Upper lobe of left lung (tissue), 6 donors: ENCODE measurements around the gene VANGL1. TPM values are rescaled to one million over a fixed set of nuclear protein-coding genes. Genes with fewer than 3 reads are reported as not detected.
A peak's percentile ranks its signal among the peaks of the same experiment; 100 is the strongest.

Source experiments
- ATAC-seq, 2 donors: fragments of 200-7000 bp; cut with Tn5 transposase; one replicate each; pipeline ENCODE4 v1.9.1; 2022; ENCODE audit warnings: mild to moderate bottlenecking in 2 of 2, moderate library complexity in 2 of 2; ENCODE audit not compliant: low FRiP score in 2 of 2
- DNase-seq, 2 donors: peaks; one replicate each; pipeline ENCODE4 v3.0.0-alpha.2; 2019 to 2020
- H3K27ac ChIP-seq, 4 donors: fragments of 200-600 bp; sonication (generic); one replicate each; pipeline ENCODE4 v1.5.1; 2016 to 2019
- H3K27me3 ChIP-seq, 4 donors: fragments of 200-600 bp; sonication (generic); one replicate each; pipeline ENCODE4 v1.5.1; 2017 to 2019
- H3K36me3 ChIP-seq, 4 donors: fragments of 200-600 bp; sonication (generic); one replicate each; pipeline ENCODE4 v1.5.1; 2016 to 2019
- H3K4me1 ChIP-seq, 4 donors: fragments of 200-600 bp; sonication (generic); one replicate each; pipeline ENCODE4 v1.5.1; 2018 to 2019
- H3K4me3 ChIP-seq, 4 donors: fragments of 200-600 bp; sonication (generic); one replicate each; pipeline ENCODE4 v1.5.1; 2017 to 2019; ENCODE audit warnings: mild to moderate bottlenecking in 2 of 4, moderate library complexity in 1 of 4
- H3K9me3 ChIP-seq, 4 donors: fragments of 200-600 bp; sonication (generic); one replicate each; pipeline ENCODE4 v1.5.1; 2018 to 2019
- EP300 ChIP-seq, 4 donors: sonication (generic); formaldehyde crosslinking; IDR thresholded peaks; one replicate each; pipeline ENCODE4 v1.5.1; 2017; ENCODE audit warnings: antibody characterized with exemption in 4 of 4, control low read depth in 2 of 4
- POLR2A ChIP-seq, 4 donors: fragments of 450-650 bp; IDR thresholded peaks; one replicate each; pipeline ENCODE4 v1.5.1; 2016 to 2017; ENCODE audit warnings: antibody characterized with exemption in 4 of 4, mild to moderate bottlenecking in 2 of 4
- POLR2AphosphoS5 ChIP-seq, 2 donors: sonication (generic); formaldehyde crosslinking; IDR thresholded peaks; one replicate each; pipeline ENCODE4 v1.5.1; 2017; ENCODE audit warnings: antibody characterized with exemption in 2 of 2
- WGBS, 2 donors: methylation state at CpG; one replicate each; pipeline ENCODE4 v1.1.5; 2017 to 2018; 5-methylcytosine and 5-hydroxymethylcytosine counted together
- total RNA-seq, 6 donors: library from RNA; depleted of rRNA in 4 of 6; stranded (reverse); fragments of >200 nt in 4 of 6; gene quantifications; one replicate each; pipeline versions ENCODE4 v1.1.0 to v1.2.1, GENCODE V29; 2016 to 2021
- TF ChIP-seq, protein P1 (sequence below), 6 experiments: fragments of 450-650 bp in 4 of 6; fragments of 200-600 bp in 2 of 6; sonication (generic) in 2 of 6; IDR thresholded peaks; one replicate each; pipeline ENCODE4 v1.5.1; 2016 to 2019; ENCODE audit warnings: antibody characterized with exemption in 6 of 6
- donor health status: DM: no; HTN: no; CAD: no; lungs with moderate emphysema.
- donor health status: DM: no; HTN: yes; CAD: no; lungs with severe emphysema.

The VANGL1 gene
- total RNA-seq, 6 donors from 2014 or later, result 3.1 to 11.4 (median 7.0) TPM

GRCh38 chr1:115718011-115718754 is 76.4 kb downstream of the VANGL1 start:
- WGBS, 2 donors, result 82 to 83% methylated on average over 5 of the region's 5 CpGs

DNA sequence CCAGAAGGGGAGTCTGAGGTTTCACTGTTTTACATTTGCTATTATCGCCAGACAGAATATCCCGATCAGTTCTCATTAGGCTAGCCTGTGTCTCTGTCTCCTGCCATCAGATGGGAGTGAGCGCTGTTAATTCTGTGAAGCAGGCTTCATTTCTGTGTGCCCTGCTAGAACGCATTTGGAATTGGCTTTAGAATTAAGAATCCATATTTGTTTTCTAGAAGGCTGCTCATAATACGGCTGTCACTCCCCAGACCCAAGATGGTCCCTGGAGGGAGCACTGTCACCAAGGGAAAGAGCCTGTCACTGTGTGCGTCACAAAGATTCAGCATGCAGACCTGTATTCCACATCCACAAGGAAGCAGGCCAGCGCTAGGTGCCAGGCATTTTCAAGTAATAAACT is 77.5 kb downstream of the VANGL1 start:
- TF ChIP-seq, protein P1, sequence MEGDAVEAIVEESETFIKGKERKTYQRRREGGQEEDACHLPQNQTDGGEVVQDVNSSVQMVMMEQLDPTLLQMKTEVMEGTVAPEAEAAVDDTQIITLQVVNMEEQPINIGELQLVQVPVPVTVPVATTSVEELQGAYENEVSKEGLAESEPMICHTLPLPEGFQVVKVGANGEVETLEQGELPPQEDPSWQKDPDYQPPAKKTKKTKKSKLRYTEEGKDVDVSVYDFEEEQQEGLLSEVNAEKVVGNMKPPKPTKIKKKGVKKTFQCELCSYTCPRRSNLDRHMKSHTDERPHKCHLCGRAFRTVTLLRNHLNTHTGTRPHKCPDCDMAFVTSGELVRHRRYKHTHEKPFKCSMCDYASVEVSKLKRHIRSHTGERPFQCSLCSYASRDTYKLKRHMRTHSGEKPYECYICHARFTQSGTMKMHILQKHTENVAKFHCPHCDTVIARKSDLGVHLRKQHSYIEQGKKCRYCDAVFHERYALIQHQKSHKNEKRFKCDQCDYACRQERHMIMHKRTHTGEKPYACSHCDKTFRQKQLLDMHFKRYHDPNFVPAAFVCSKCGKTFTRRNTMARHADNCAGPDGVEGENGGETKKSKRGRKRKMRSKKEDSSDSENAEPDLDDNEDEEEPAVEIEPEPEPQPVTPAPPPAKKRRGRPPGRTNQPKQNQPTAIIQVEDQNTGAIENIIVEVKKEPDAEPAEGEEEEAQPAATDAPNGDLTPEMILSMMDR (IDR thresholded peaks at IDR 0.05), result no peak
- TF ChIP-seq EP300 (IDR thresholded peaks at IDR 0.05) (no peak), POLR2A (IDR thresholded peaks at IDR 0.05) (no peak), POLR2AphosphoS5 (IDR thresholded peaks at IDR 0.05) (no peak)
- no peak for DNase-seq
- WGBS, 2 donors, result 96 to 100% methylated on average over 4 to 7 of the region's 7 CpGs
- H3K27me3 ChIP-seq, result no peaks in the 10 kb centered on the region
- H3K36me3 ChIP-seq, result no peaks in the 10 kb centered on the region
- no peak for ATAC-seq
- H3K27ac ChIP-seq, result no peak overlapping the region
- H3K4me3 ChIP-seq, result no peak overlapping the region
- peaks cover 0 to under 1% (median 0%) of the 10 kb centered on the region in 4 donors for H3K4me1 ChIP-seq
- no peaks in the 10 kb centered on the region for H3K9me3 ChIP-seq

More at GRCh38 chr1:115718011-115718754, 76.4 kb downstream of the VANGL1 start:
- Histone ChIP-seq H3K9me3 (no peaks in the 10 kb centered on the region), H3K27me3 (no peaks in the 10 kb centered on the region), H3K4me3 (no peak overlapping the region), H3K36me3 (no peaks in the 10 kb centered on the region), H3K27ac (no peak overlapping the region), H3K4me1 (no peaks in the 10 kb centered on the region)
- DNase-seq (no peak), ATAC-seq (no peak)
- no peak for TF ChIP-seq POLR2A (IDR thresholded peaks at IDR 0.05)
- TF ChIP-seq, protein P1 (IDR thresholded peaks at IDR 0.05), result no peak
- TF ChIP-seq POLR2AphosphoS5 (IDR thresholded peaks at IDR 0.05), result no peak
- TF ChIP-seq EP300 (IDR thresholded peaks at IDR 0.05), result no peak

DNA sequence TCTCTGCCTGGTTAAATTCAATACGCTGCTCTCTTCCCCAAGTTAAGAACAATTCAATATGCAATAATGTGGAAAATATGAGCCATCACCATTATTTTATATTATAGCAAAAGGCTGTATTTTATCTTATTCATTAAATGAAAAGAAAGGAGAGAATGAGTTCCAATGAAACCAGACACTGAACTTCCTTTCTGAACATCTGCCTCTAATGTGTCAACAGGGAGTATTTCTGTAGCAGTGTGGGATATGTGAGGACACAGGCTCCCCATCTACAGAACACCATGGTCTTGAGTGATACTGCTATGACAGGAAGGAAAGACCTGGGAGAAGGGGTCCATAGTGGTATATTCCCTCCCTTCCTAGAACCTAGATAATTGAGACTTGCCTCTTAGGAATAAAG is 80.5 kb downstream of the VANGL1 start:
- Histone ChIP-seq H3K27me3 (no peaks in the 10 kb centered on the region), H3K4me1 (peaks cover 0 to 28% (median 9%) of the 10 kb centered on the region in 4 donors), H3K9me3 (no peaks in the 10 kb centered on the region), H3K4me3 (no peak overlapping the region), H3K27ac (peak overlapping the region in 2 of 4 donors; percentile 50 to 71), H3K36me3 (no peaks in the 10 kb centered on the region)
- TF ChIP-seq EP300 (IDR thresholded peaks at IDR 0.05) (peak in 1 of 4 donors; percentile 47), POLR2AphosphoS5 (IDR thresholded peaks at IDR 0.05) (peak in 1 of 2 donors; percentile 43)
- TF ChIP-seq, protein P1 (IDR thresholded peaks at IDR 0.05), result no peak
- ATAC-seq (no peak), DNase-seq (no peak)
- WGBS, 2 donors, result 88 to 91% methylated on average over 1 of the region's 1 CpG

DNA sequence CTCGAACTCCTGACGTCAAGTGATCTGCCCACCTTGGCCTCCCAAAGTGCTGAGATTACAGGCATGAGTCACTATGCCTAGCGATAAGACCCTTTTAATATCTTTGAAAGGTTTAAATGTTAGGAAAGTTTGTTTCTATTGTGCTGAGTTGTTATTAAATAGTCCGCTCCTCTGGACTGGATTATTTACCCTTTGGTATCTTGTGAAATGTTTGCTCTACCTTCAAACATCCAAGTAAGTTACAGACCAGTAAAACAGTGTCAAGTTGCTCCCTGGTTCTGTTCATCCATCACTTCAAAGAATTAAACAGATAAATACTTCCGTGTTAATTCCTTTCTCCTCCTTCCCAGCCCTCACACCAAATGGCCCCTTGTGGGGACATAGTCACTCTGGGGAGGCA is 82.0 kb downstream of the VANGL1 start:
- no peak overlapping the region for H3K4me3 ChIP-seq
- TF ChIP-seq EP300 (IDR thresholded peaks at IDR 0.05) (no peak), POLR2A (IDR thresholded peaks at IDR 0.05) (no peak), POLR2AphosphoS5 (IDR thresholded peaks at IDR 0.05) (no peak)
- TF ChIP-seq, protein P1 (IDR thresholded peaks at IDR 0.05), result no peak
- H3K9me3 ChIP-seq, result no peaks in the 10 kb centered on the region
- ATAC-seq, result no peak
- peaks cover 0 to 38% (median 14%) of the 10 kb centered on the region in 4 donors for H3K4me1 ChIP-seq
- peak overlapping the region in 2 of 4 donors; percentile 14 to 79 for H3K27ac ChIP-seq
- H3K36me3 ChIP-seq, result no peaks in the 10 kb centered on the region
- WGBS, 2 donors, result 84% methylated on average over 5 of the region's 5 CpGs
- no peaks in the 10 kb centered on the region for H3K27me3 ChIP-seq
- no peak for DNase-seq

GRCh38 chr1:115725600-115725999 is 83.8 kb downstream of the VANGL1 start:
- DNase-seq (no peak), ATAC-seq (no peak)
- Histone ChIP-seq H3K27ac (peak overlapping the region; percentile 33 to 79 (median 67)), H3K27me3 (no peaks in the 10 kb centered on the region), H3K9me3 (no peaks in the 10 kb centered on the region), H3K4me1 (peaks cover 0 to 38% (median 16%) of the 10 kb centered on the region in 4 donors), H3K36me3 (no peaks in the 10 kb centered on the region), H3K4me3 (no peak overlapping the region)
- TF ChIP-seq EP300 (IDR thresholded peaks at IDR 0.05), result no peak
- TF ChIP-seq POLR2A (IDR thresholded peaks at IDR 0.05), result no peak
- no peak for TF ChIP-seq POLR2AphosphoS5 (IDR thresholded peaks at IDR 0.05)
- TF ChIP-seq, protein P1 (IDR thresholded peaks at IDR 0.05), result no peak
- 53 to 55% methylated on average over 2 of the region's 2 CpGs for WGBS, 2 donors
